Measurements from ENCODE around the gene ESR2.
"Not testable (repeated sequence)": the region's sequence is repeated elsewhere in the genome, so short reads cannot be mapped to it uniquely, and the experiment has no call there.

Gene ESR2

GRCh38 chr14:64119980-64120379 is 174.2 kb downstream of the ESR2 start:
- Mint-ChIP-seq H3K27me3 (ENCODE audit: low read depth, poor library complexity) (peaks cover 3% of the 10 kb centered on the region), H3K36me3 (ENCODE audit: low read depth) (peaks cover 29% of the 10 kb centered on the region), H3K4me1 (no peaks in the 10 kb centered on the region), H3K27ac (no peak overlapping the region), H3K9me3 (no peaks in the 10 kb centered on the region), H3K4me3 (no peak overlapping the region)
- no peak for DNase-seq
- no peak for TF ChIP-seq CTCF (IDR thresholded peaks at IDR 0.05)

GRCh38 chr14:64119500-64119899 is 174.7 kb downstream of the ESR2 start:
- no peak for DNase-seq
- Mint-ChIP-seq H3K27me3 (ENCODE audit: low read depth, poor library complexity) (peaks cover 3% of the 10 kb centered on the region), H3K9me3 (no peaks in the 10 kb centered on the region), H3K4me1 (no peaks in the 10 kb centered on the region), H3K27ac (peak overlapping the region; percentile 3), H3K4me3 (no peak overlapping the region), H3K36me3 (ENCODE audit: low read depth) (peaks cover 31% of the 10 kb centered on the region)
- TF ChIP-seq CTCF (IDR thresholded peaks at IDR 0.05): no peak

- peaks cover 3% of the 10 kb centered on the region for H3K27me3 Mint-ChIP-seq (ENCODE audit: low read depth, poor library complexity)
- H3K4me1 Mint-ChIP-seq: no peaks in the 10 kb centered on the region
- no peaks in the 10 kb centered on the region for H3K9me3 Mint-ChIP-seq
- no peak overlapping the region for H3K27ac Mint-ChIP-seq
- no peak for DNase-seq
- no peak for TF ChIP-seq CTCF (IDR thresholded peaks at IDR 0.05)
- H3K36me3 Mint-ChIP-seq (ENCODE audit: low read depth): peaks cover 31% of the 10 kb centered on the region
- H3K4me3 Mint-ChIP-seq: no peak overlapping the region
Observed at GRCh38 chr14:64118892-64119291, 175.3 kb downstream of the ESR2 start.

- H3K9me3 Mint-ChIP-seq; DNase-seq; H3K4me1 Mint-ChIP-seq; H3K27me3 Mint-ChIP-seq (ENCODE audit: low read depth, poor library complexity); H3K4me3 Mint-ChIP-seq: not testable (repeated sequence)
- Mint-ChIP-seq H3K36me3 (ENCODE audit: low read depth) (peaks cover 27% of the 10 kb centered on the region), H3K27ac (peak overlapping the region; percentile 3)
Observed at GRCh38 chr14:64118403-64118742, 175.8 kb downstream of the ESR2 start.

- DNase-seq: no peak
- Mint-ChIP-seq H3K36me3 (ENCODE audit: low read depth) (peaks cover 24% of the 10 kb centered on the region), H3K4me1 (no peaks in the 10 kb centered on the region), H3K4me3 (no peak overlapping the region), H3K27me3 (ENCODE audit: low read depth, poor library complexity) (peaks cover 3% of the 10 kb centered on the region), H3K27ac (peak overlapping the region; percentile 3), H3K9me3 (no peaks in the 10 kb centered on the region)
- no peak for TF ChIP-seq CTCF (IDR thresholded peaks at IDR 0.05)
Observed at GRCh38 chr14:64117671-64118402, 176.3 kb downstream of the ESR2 start.

- peaks cover 11% of the 10 kb centered on the region for H3K36me3 Mint-ChIP-seq (ENCODE audit: low read depth)
- no peak overlapping the region for H3K4me3 Mint-ChIP-seq
- peak overlapping the region; percentile 16 for H3K27ac Mint-ChIP-seq
- no peaks in the 10 kb centered on the region for H3K9me3 Mint-ChIP-seq
- no peak for DNase-seq
- no peaks in the 10 kb centered on the region for H3K4me1 Mint-ChIP-seq
- no peak for TF ChIP-seq CTCF (IDR thresholded peaks at IDR 0.05)
- peaks cover 3% of the 10 kb centered on the region for H3K27me3 Mint-ChIP-seq (ENCODE audit: low read depth, poor library complexity)
Observed at GRCh38 chr14:64115401-64115800, 178.8 kb downstream of the ESR2 start.

Data from nephron progenitor cell (in vitro differentiated cells).